Kidney (tissue), 14 donors: ENCODE results near the gene SH3BP4. TPM values are rescaled to one million over a fixed set of nuclear protein-coding genes. Genes with fewer than 3 reads are reported as not detected.

Experiments
- DNase-seq, 5 donors: peaks; one replicate each; pipeline ENCODE4 v3.0.0-alpha.2; 2013 to 2020
- FAIRE-seq: peaks from 2 replicates; lab custom pipeline; 2012; peaks lifted over from hg19 to GRCh38; lab: Jason Lieb, UNC
- H3K27ac ChIP-seq, 2 donors: one replicate each; pipeline ENCODE4 v1.7.0; 2013; ENCODE audit warnings: low read depth in 2 of 2, low read length in 2 of 2, inconsistent platforms in 1 of 2
- H3K27me3 ChIP-seq: one replicate; pipeline ENCODE4 v1.7.1; 2013; ENCODE audit warnings: low read length, inconsistent platforms; ENCODE audit not compliant: control insufficient read depth, insufficient read depth
- H3K36me3 ChIP-seq, 3 donors: one replicate each; pipeline versions ENCODE4 v1.7.0 to v1.7.1; 2013; ENCODE audit warnings: low read length in 3 of 3, control low read depth in 1 of 3, inconsistent platforms in 1 of 3; ENCODE audit not compliant: insufficient read depth in 3 of 3, control insufficient read depth in 2 of 3
- H3K4me1 ChIP-seq, 3 donors: one replicate each; pipeline versions ENCODE4 v1.7.0 to v1.7.1; 2013; ENCODE audit warnings: low read length in 3 of 3, inconsistent platforms in 1 of 3, low read depth in 1 of 3; ENCODE audit not compliant: control insufficient read depth in 2 of 3, insufficient read depth in 2 of 3
- H3K4me3 ChIP-seq, 3 donors: one replicate each; pipeline versions ENCODE4 v1.7.0 to v1.8.1; 2013; ENCODE audit warnings: low read length in 3 of 3, control low read depth in 1 of 3, inconsistent platforms in 1 of 3
- H3K9ac ChIP-seq, 3 donors: one replicate each; pipeline versions ENCODE4 v1.7.0 to v1.7.1; 2013; ENCODE audit warnings: low read length in 3 of 3, control low read depth in 1 of 3, inconsistent platforms in 1 of 3
- H3K9me3 ChIP-seq, 3 donors: one replicate each; pipeline versions ENCODE4 v1.7.0 to v1.7.1; 2013; ENCODE audit warnings: low read length in 3 of 3, control low read depth in 1 of 3, inconsistent platforms in 1 of 3; ENCODE audit not compliant: control insufficient read depth in 2 of 3, insufficient read depth in 1 of 3
- CTCF ChIP-seq: IDR thresholded peaks from 3 replicates; pipeline ENCODE4 v1.5.1; 2012; ENCODE audit warnings: mild to moderate bottlenecking, moderate library complexity, borderline replicate concordance; ENCODE audit not compliant: insufficient read depth; ENCODE audit errors: extremely low read depth
- intact Hi-C: fragments of 100-400 bp; cut with DNase I; formaldehyde crosslinking; loops from one replicate; pipeline ENCODE4 v1.11.1; 2022
- polyA plus RNA-seq: library from polyadenylated mRNA; stranded (reverse); fragments of 350-450 nt; fragmentation: Illumina TruSeq; extraction: RNeasy Lipid Tissue Mini Kit (QIAGEN cat#74804); gene quantifications from one replicate; pipeline ENCODE4 v1.2.3, GENCODE V29; 2014; ENCODE audit warnings: low read depth, low replicate concordance; ENCODE audit not compliant: insufficient read depth
- total RNA-seq: library from RNA; stranded (reverse); fragmentation: NEBNext Ultra II Directional; extraction: Animal tissue kit (Norgen Biotek cat#: 25700); gene quantifications from one replicate; pipeline ENCODE4 v1.2.1, GENCODE V29; 2021
- donor health status: control.
- donor health status: control.
- donor health status: control.
- donor health status: control.
- donor health status: control.
- donor health status: DM: yes; HTN: yes; CAD: no.
- donor health status: Normal renal cell carcinoma (clear cell type).

The SH3BP4 gene
- total and polyA plus RNA-seq, 2 donors from 2014 or later, result 20.0 to 52.9 TPM

- Histone ChIP-seq H3K4me1 (no peaks in the 10 kb centered on the region), H3K27ac (no peak overlapping the region), H3K9me3 (no peaks in the 10 kb centered on the region), H3K27me3 (no peaks in the 10 kb centered on the region), H3K4me3 (no peak overlapping the region), H3K9ac (no peak overlapping the region), H3K36me3 (no peaks in the 10 kb centered on the region)
- no peak for TF ChIP-seq CTCF
- DNase-seq, result no peak
- no peak for FAIRE-seq
- intact Hi-C loops, result no loop called here
Measured at GRCh38 chr2:235068701-235069100, 116.9 kb downstream of the SH3BP4 start.

- Histone ChIP-seq H3K9me3 (no peaks in the 10 kb centered on the region), H3K4me3 (no peak overlapping the region), H3K36me3 (no peaks in the 10 kb centered on the region), H3K9ac (no peak overlapping the region), H3K27me3 (no peaks in the 10 kb centered on the region), H3K27ac (no peak overlapping the region), H3K4me1 (no peaks in the 10 kb centered on the region)
- DNase-seq (peak in 2 of 5 donors; percentile 18 to 26), FAIRE-seq (no peak)
- intact Hi-C loops, result no loop called here
- no peak for TF ChIP-seq CTCF
Measured at GRCh38 chr2:235070063-235070706, 118.4 kb downstream of the SH3BP4 start.

GRCh38 chr2:235073868-235074413 lies 122.1 kb downstream of the SH3BP4 start:
- Histone ChIP-seq H3K27ac (no peak overlapping the region), H3K4me3 (no peak overlapping the region), H3K36me3 (no peaks in the 10 kb centered on the region), H3K9ac (no peak overlapping the region), H3K27me3 (no peaks in the 10 kb centered on the region), H3K4me1 (no peaks in the 10 kb centered on the region), H3K9me3 (peaks cover 0 to 1% (median 0%) of the 10 kb centered on the region in 3 donors)
- DNase-seq (peak in 3 of 5 donors; percentile 30 to 44 (median 36)), FAIRE-seq (no peak)
- TF ChIP-seq CTCF, result no peak
- intact Hi-C loops, result no loop called here
